NCI-H2081 (cell line): ENCODE measurements around the gene WDR83.
"Not testable (repeated sequence)": the region's sequence is repeated elsewhere in the genome, so short reads cannot be mapped to it uniquely, and the experiment has no call there.

Experiments used
- DNase-seq, 2 experiments: peaks; one replicate each; lab custom pipeline; 2025; lab: John Stamatoyannopoulos, UW

The WDR83 gene, protein sequence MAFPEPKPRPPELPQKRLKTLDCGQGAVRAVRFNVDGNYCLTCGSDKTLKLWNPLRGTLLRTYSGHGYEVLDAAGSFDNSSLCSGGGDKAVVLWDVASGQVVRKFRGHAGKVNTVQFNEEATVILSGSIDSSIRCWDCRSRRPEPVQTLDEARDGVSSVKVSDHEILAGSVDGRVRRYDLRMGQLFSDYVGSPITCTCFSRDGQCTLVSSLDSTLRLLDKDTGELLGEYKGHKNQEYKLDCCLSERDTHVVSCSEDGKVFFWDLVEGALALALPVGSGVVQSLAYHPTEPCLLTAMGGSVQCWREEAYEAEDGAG

DNA sequence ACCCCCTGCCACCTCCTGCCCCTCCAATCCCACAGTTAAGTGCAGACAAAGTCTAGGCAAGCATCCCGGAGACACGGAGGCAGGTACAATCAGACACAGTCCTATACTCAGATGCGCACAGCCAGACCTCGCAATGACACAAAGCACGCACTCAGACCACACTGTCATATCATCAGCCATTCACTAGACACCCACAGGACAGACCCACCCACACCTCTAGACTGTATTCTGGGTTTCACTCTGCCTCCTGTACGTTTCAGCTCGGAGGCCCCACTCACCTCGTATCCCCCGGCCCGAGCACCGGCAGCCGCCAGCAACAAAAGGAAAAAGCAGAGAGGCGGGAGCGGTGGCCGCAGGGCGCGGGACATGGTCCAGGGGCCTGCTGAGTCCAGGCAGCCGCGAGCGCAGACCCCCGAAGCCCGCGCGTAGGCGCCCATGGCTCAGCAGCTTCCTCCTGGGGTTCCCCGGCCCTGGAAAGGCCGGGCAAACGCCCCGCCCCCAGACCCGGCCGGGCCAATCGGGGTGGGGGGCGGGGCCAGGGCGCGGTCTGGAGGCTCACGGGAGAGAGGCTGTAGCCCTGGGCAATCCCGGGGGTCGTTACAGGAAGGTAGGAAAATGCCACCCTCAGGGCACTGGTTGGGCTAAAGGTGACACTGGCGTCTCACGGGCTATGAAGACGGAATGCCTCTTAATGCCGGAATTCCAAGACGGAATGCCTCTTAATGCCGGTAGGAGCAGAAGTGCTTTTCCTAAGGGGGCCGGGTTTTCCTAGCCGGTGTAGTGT, at the start of gene WDR83, which contains the start of gene MAN2B1:
WDR83 (plus strand) TSS at position 543 of the 784 bp plus-strand sequence. CDS start 2,984 bp downstream, outside the sequence.
MAN2B1 (minus strand) TSS at position 478 of the 784 bp plus-strand sequence; CDS start at position 437, 41 bp downstream.
- peak; percentile 75 to 78 for DNase-seq

DNA sequence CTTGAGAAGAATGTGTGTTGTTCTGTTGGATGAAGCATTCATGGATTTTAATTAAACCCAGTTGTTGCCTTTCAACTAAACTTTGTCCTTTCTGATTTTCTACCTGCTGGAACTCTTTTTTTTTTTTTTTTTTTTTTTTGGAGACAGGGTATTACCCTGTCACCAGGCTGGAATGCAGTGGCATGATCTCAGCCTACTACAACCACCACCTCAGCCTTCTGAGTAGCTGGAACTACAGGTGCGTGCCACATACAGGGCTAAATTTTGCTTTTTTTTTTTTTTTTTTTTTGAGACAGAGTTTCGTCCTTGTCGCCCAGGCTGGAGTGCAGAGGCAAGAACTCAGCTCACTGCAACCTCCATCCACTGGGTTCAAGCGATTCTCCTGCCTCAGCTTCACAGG, 49.0 kb upstream of the WDR83 start:
- DNase-seq: no peak

DNA sequence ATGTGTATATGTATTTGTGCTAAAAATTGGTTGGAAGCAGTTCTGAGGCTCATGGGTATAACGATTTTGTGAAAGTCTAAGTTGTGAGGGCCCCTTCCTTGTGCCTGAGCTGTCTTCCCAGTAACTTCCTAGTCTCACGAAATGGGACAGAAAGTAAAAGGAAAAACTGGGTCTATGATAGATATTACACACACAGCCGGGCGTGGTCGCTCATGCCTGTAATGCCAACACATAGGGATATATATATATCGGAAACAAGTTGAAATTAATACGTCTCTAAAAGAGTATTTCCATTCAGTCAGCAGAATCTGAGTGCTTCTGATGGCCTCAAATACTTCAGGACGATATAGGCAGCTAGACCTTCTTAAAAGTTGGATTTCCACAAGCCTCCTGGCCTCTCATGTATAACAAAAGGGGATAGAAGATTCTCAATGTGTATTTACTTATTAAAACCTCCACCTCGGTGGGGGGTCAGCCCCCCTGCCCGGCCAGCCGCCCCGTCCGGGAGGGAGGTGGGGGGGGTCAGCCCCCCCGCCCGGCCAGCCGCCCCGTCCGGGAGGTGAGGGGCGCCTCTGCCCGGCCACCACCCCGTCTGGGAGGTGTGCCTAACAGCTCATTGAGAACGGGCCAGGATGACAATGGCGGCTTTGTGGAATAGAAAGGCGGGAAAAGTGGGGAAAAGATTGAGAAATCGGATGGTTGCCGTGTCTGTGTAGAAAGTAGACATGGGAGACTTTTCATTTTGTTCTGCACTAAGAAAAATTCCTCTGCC, 45.2 kb upstream of the WDR83 start:
- DNase-seq: not testable (repeated sequence)

DNA sequence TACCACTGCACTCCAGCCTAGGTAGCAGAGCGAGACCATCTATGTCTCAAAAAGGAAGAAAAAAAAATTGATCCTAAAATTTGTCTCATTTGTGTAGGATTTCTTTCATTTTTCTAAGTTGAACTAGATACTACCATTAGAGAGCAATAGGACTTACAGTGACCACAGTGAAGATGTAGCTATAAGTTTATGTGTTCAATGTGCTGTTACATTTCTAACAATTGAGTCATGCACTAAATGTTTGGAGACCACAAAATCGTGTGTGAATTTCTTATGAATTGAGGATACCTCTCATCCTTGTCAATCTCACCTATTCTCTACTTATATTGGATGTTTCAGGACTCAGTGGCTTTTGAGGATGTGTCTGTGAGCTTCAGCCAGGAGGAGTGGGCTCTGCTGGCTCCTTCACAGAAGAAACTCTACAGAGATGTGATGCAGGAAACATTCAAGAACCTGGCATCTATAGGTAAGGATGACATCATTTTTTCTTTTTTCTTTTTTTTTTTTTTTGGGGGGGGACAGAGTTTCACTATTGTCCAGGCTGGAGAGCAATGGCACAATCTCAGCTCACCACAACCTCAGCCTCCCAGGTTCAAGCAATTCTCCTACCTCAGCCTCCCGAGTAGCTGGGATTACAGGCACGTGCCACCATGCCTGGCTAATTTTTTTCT, 43.1 kb upstream of the WDR83 start:
- DNase-seq: no peak

DNA sequence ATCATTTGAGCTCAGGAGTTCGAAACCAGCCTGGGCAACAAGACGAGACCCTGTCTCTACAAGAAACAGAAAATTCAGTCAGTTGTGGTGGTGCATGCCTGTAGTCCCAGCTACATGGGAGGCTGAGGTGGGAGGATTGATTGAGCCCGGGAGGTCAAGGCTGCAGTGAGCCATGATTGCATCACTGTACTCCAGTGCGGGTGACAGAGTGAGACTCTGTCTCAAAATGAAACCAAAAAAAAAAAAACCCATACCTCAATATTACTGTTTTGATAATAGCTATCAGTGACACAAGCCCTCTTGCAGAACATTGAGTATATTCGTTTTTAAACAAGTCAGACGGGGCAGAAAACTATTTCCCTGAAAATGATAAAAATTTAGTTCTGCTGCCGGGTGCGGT, 39.6 kb upstream of the WDR83 start:
- no peak for DNase-seq

DNA sequence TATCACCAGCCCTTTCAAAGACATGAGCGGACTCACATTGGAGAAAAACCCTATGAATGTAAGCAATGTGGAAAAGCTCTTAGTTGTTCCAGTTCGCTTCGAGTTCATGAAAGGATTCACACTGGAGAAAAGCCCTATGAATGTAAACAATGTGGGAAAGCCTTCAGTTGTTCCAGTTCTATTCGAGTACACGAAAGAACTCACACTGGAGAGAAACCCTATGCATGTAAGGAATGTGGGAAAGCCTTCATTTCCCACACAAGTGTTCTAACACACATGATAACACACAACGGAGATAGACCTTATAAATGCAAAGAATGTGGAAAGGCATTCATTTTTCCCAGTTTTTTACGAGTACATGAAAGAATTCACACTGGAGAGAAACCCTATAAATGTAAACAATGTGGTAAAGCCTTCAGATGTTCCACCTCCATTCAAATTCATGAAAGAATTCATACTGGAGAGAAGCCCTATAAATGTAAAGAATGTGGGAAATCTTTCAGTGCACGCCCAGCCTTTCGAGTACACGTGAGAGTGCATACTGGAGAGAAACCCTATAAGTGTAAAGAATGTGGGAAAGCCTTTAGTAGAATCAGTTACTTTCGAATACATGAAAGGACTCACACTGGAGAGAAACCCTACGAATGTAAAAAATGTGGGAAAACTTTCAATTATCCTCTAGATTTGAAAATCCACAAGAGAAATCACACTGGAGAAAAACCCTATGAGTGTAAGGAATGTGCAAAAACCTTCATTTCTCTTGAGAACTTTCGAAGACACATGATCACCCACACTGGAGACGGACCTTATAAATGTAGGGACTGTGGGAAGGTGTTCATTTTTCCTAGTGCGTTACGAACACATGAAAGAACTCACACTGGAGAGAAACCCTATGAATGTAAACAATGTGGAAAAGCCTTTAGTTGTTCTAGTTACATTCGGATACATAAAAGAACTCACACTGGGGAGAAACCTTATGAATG, 38.3 kb upstream of the WDR83 start:
- no peak for DNase-seq

DNA sequence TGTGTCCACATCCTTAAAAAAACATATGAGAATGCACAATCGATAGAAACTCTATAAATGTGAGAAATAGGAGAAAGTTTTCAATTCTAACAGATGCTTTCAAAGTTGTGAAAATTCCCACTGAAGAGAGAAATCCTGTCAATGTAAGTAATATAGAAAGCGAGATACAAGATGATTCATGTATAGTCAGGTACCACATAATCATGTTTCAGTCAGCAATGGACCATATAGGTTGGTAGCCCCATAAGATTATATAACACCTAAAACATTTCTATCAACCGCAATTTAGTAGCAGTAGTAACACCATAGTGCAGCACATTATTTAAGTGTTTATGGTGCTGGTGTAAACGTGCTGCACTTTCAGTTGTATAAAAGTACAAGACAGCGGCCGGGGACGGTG, 37.4 kb upstream of the WDR83 start:
- no peak for DNase-seq

DNA sequence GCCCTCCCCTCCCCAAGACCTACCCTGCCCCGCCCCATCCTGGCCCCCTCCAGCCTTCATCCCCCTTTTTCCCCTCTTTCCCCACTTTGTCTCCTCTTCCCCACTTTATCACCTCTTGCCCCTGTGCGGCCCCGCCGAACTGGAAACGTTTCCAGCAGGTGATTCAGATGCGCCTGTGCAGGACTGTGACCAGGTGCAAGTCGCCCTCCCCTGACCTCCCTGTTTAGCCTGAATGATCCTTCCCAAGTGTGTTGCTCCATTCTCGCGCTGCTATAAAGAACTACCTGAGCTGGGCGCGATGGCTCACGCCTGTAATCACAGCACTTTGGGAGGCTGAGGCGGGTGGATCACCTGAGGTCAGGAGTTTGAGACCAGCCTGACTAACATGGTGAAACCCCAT, 30.0 kb upstream of the WDR83 start:
- DNase-seq: no peak

DNA sequence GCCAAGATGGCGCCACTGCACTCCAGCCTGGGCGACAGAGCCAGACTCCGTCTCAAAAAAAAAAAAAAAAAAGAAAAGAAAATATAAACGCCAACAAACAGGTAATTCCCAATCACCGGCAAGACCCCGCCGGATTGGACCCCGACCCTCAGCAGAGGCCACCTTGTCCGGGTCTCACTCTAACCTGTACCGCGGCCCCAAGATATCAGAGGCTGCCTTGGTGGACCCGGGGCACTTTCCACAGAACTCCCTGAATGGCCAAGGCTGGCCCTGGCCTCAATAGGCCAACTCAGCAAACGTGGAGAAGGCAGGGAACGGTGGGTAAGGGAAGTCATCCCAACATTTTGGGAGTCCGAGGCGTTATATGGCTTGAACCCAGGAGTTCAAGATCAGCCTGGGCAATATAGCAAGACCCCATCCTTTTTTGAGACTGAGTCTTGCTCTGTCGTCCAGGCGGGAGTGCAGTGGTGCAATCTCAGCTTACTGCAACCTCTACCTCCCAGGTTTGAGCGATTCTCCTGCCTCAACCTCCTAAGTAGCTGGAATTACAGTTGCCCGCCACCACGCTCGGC, 27.9 kb upstream of the WDR83 start:
- DNase-seq: no peak

DNA sequence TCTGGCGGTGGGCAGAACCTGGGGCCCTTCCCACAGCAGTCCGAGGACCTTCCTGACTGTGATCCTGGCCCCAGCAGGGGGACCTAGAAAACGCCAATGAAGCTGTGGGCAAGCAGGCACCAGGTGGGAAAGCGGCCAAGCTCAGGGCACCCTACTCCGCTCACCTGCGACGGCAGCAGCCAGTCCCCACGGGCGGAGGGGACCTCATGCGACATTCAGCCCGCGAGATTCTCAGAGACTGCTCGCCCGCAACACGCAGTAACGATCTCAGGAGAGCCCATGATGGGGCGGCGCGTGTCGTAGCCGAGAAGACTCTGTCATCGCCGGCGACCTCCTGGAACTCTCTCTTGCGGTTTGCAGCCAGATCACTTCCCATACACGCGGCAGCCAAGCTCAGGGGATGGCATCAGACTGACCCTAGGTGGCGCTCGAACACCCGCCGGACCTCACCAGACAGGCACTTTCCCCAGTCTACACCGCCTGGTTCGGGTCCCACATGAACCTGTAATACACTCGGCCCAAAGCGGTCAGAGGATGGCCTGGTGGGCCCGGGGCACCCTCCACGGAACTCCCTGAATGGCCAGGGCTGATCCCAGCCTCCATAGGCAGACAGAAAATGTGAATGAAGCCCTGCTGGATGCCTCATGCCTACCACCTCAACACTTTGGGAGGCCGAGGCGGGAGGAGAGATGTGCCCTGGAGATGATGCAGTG, 26.6 kb upstream of the WDR83 start:
- DNase-seq: peak; percentile 72 to 74

DNA sequence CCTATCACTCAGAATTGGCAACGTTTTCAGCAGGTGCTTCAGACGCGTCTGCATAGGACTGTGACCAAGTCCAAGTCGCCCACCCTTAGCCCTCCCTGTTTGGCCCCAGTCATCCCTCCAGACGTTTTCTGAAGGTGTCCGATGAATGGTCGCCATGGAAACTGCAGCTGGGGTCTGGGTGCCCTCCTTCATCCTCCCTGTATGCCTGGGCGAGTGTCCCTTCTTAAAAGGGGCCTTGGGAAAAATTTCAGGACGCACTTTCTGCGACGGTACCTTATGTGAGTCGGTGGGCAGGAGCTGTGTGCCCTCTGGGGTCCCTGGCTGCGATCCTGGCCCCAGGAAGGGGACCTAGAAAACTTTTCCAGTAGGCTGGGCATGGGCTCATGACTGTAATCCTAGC, 25.2 kb upstream of the WDR83 start:
- DNase-seq: no peak

DNA sequence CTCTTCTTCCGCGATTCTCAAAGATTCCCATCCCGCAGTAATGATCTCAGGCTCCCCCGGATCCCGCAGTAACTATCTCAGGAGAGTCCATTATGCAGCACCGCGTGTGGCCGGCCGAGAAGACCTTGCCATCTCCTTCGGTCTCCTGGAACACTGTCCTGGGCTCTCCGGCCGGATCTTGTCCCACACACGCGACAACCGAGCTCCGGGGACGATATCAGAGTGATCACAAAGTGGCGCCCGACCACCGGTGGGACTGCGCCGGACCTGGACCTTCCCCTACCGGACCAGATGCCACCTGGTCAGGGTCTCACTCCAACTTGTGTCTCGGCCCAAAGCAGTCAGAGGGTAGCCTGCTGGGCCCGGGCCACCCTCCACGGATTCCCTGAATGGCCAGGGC, 24.1 kb upstream of the WDR83 start:
- no peak for DNase-seq

DNA sequence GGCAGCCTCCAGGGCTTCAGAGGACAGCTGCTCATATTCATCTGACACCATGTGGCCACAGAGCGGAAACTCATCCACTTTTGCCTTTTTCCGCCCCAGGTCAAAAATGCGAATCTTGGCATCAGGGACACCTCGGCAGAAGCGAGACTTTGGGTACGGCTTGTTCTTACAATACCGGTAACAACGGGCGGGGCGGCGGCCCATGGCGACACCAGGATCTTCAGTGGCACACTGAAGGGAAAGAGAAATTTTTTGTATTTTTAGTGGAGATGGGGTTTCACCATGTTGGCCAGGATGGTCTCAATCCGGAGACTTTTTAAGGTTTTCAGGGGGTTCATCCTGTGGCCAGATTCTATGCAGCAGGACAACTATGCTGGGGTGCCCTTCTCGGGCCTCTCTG, 22.9 kb upstream of the WDR83 start:
- DNase-seq: not testable (repeated sequence)

DNA sequence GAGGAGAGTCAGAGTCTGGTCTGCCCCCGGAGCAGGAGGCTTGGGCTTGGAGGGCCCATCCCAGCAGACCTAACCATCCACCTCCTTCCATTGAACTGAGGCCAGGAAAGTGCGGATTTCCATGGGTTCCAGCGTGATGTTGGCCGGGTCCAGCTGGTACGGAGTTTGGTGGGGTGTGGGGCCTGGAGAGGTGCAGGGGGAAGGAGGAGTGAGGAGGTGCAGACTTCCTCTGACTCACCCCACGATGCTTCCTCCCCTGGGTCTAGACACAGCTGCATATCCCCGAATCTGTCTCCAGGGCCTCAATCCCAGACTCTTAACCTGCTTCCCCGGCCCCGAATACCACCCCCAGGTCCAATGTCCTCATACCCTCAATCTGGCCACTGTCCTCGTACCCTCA, 20.1 kb upstream of the WDR83 start:
- no peak for DNase-seq

DNA sequence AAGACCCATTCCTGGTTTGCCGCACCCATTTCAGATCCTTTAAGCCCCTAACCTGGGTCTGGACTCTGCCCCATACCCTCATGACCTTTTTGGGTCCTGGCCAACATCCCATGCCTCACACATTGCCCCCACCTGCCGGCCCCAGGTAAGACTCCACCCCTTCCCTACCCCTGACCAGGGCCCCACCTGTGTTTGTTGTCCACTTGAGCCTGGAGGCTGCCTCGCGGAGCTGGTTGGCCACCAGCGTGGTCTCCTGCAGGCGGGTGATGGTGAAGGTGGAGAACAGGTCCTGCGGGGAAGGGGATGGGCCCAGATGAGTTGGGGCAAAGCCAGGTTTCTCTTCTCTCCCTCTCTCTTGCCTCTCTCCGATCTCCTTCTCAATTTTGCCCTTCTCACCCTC, 19.6 kb upstream of the WDR83 start:
- no peak for DNase-seq

DNA sequence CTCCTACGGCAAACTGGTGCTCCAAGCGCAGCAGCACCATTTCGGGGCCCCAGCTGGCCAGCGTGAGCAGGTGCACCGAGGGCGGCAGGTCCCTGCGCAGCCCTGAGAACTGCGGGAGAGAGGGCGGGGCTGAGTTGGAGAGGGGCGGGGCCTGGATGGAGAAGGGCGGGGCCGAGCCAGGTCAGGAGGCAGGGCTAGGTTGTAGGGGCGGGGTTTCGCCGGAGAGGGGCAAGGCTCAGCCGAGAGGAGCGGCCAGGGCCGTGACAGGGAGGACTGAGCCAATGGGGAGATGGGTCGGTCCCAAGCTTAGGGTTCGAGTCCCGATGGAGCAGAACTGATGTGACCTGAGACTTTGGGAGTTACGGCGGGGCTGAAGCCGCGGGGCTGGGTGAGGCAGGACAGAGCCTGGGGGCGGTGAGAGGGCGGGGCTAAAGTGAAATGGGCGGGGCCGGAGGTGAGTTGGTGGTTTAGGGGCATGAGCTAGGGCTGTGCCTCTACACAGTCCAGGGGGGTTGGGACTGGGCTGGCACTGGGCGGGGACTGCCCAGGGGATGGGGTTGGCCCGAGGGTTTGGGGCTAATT, 19.0 kb upstream of the WDR83 start:
- peak; percentile 15 to 63 for DNase-seq

DNA sequence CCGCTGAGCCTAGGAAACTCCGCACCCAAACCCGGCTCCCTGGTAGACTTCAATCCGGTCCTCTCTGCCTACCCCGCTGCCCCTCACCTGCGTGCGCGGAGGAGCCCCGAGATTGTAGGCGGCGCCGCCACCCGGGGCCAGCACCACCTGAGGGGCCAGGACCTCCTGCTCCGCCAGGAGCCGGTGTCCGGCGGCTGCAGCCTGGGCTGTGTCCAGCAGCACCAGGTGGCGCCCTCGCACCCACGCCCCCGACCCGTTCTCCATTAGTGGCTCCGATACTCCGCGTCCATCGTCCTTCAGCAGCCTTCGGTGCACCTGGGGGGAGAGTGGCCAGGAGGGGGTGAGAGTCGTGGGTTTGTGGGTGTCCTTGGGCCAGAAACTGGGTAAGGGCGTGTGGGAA, 18.5 kb upstream of the WDR83 start:
- no peak for DNase-seq

DNA sequence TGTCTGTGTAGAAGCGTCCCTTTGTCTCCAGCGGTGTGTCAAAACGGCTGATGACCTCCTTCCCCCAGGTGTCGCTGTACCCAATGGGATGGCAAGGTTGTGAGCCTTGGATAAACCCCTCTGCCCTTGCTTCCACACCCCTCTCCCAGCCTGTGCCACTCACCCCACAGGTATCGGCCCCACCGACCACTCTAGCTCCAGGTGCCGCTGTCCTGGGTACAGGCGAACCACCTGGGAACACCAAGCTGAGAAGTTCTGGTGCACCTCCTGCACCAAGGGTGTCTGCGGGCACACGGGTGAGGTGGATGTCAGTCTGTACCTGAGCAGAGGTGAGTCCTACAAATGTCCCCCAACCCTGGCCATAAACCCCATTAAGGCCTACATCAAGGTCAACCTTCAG, 16.7 kb upstream of the WDR83 start:
- DNase-seq: no peak

DNA sequence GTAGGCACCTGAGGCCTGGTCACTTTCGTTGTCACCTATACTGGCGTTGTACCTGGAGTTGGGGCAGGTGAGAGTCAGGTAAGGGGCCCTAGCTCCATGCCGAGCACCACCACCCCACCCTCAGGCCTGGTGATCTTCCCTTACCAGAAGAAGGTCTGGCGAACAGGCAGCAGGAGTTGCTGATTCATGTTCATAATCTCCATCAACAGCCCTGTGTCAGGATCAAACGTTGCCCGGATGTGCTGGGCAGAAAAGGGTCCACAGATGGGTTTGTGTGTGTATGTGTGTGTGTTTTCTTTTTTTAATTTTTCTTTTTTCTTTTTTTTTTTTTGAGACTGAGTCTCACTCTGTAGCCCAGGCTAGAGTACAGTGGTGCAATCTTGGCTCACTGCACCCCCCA, 14.4 kb upstream of the WDR83 start:
- no peak for DNase-seq
